ENCODE data around the gene PLEKHM1. TPM values are rescaled to one million over a fixed set of nuclear protein-coding genes. Genes with fewer than 3 reads are reported as not detected.
"Not testable (repeated sequence)": the region's sequence is repeated elsewhere in the genome, so short reads cannot be mapped to it uniquely, and the experiment has no call there.

PLEKHM1 gene
- total RNA-seq, 1 experiment from 2014 or later: 28.5 TPM

- H3K27me3 ChIP-seq (ENCODE audit: control insufficient read depth, insufficient read depth, low read length); H3K9me3 ChIP-seq (ENCODE audit: control insufficient read depth, insufficient read depth, low read depth, low read length); H3K36me3 ChIP-seq (ENCODE audit: control insufficient read depth, insufficient read depth, low read length); BruUV-seq (replicated peaks); H3K27ac ChIP-seq (ENCODE audit: low read length); H3K4me3 ChIP-seq (ENCODE audit: low read depth in 2 of 2, low read length in 2 of 2); ATAC-seq; H3K4me1 ChIP-seq (ENCODE audit: control insufficient read depth, insufficient read depth, low read length); POLR2A ChIA-PET; intact Hi-C loops (cut with micrococcal nuclease; ENCODE audit: unreplicated experiment); CTCF ChIA-PET; in situ Hi-C loops (cut with HindIII; ENCODE audit: low pct_unique_long_range_greater_than_20kb, low sequenced_read_pairs); DNase-seq (ENCODE audit: low read depth, low spot score): not testable (repeated sequence)
Observed at GRCh38 chr17:45460422-45460821, 30.1 kb downstream of the PLEKHM1 start.

- H3K9me3 ChIP-seq (ENCODE audit: control insufficient read depth, insufficient read depth, low read depth, low read length); H3K4me1 ChIP-seq (ENCODE audit: control insufficient read depth, insufficient read depth, low read length); POLR2A ChIA-PET; H3K27ac ChIP-seq (ENCODE audit: low read length); ATAC-seq; in situ Hi-C loops (cut with HindIII; ENCODE audit: low pct_unique_long_range_greater_than_20kb, low sequenced_read_pairs); H3K27me3 ChIP-seq (ENCODE audit: control insufficient read depth, insufficient read depth, low read length); H3K36me3 ChIP-seq (ENCODE audit: control insufficient read depth, insufficient read depth, low read length); H3K4me3 ChIP-seq (ENCODE audit: low read depth in 2 of 2, low read length in 2 of 2); intact Hi-C loops (cut with micrococcal nuclease; ENCODE audit: unreplicated experiment); DNase-seq (ENCODE audit: low read depth, low spot score); BruUV-seq (replicated peaks); CTCF ChIA-PET: not testable (repeated sequence)
Observed at GRCh38 chr17:45454341-45454740, 36.2 kb downstream of the PLEKHM1 start.

- H3K27me3 ChIP-seq (ENCODE audit: control insufficient read depth, insufficient read depth, low read length); POLR2A ChIA-PET; H3K9me3 ChIP-seq (ENCODE audit: control insufficient read depth, insufficient read depth, low read depth, low read length); H3K27ac ChIP-seq (ENCODE audit: low read length); H3K4me3 ChIP-seq (ENCODE audit: low read depth in 2 of 2, low read length in 2 of 2); CTCF ChIA-PET; DNase-seq (ENCODE audit: low read depth, low spot score); H3K4me1 ChIP-seq (ENCODE audit: control insufficient read depth, insufficient read depth, low read length); H3K36me3 ChIP-seq (ENCODE audit: control insufficient read depth, insufficient read depth, low read length); intact Hi-C loops (cut with micrococcal nuclease; ENCODE audit: unreplicated experiment); in situ Hi-C loops (cut with HindIII; ENCODE audit: low pct_unique_long_range_greater_than_20kb, low sequenced_read_pairs); BruUV-seq (replicated peaks): not testable (repeated sequence)
- peak; percentile 70; the same call in 1 of the 2 replicates for ATAC-seq
Observed at GRCh38 chr17:45453731-45454130, 36.8 kb downstream of the PLEKHM1 start.

GRCh38 chr17:45453225-45453534, 37.3 kb downstream of the PLEKHM1 start:
- H3K4me3 ChIP-seq (ENCODE audit: low read depth in 2 of 2, low read length in 2 of 2); H3K36me3 ChIP-seq (ENCODE audit: control insufficient read depth, insufficient read depth, low read length); CTCF ChIA-PET; intact Hi-C loops (cut with micrococcal nuclease; ENCODE audit: unreplicated experiment); H3K4me1 ChIP-seq (ENCODE audit: control insufficient read depth, insufficient read depth, low read length); BruUV-seq (replicated peaks); POLR2A ChIA-PET; H3K27ac ChIP-seq (ENCODE audit: low read length); in situ Hi-C loops (cut with HindIII; ENCODE audit: low pct_unique_long_range_greater_than_20kb, low sequenced_read_pairs); H3K9me3 ChIP-seq (ENCODE audit: control insufficient read depth, insufficient read depth, low read depth, low read length); H3K27me3 ChIP-seq (ENCODE audit: control insufficient read depth, insufficient read depth, low read length); DNase-seq (ENCODE audit: low read depth, low spot score); ATAC-seq: not testable (repeated sequence)

- ATAC-seq; CTCF ChIA-PET; BruUV-seq (replicated peaks); H3K4me1 ChIP-seq (ENCODE audit: control insufficient read depth, insufficient read depth, low read length); H3K9me3 ChIP-seq (ENCODE audit: control insufficient read depth, insufficient read depth, low read depth, low read length); in situ Hi-C loops (cut with HindIII; ENCODE audit: low pct_unique_long_range_greater_than_20kb, low sequenced_read_pairs); H3K4me3 ChIP-seq (ENCODE audit: low read depth in 2 of 2, low read length in 2 of 2); H3K27me3 ChIP-seq (ENCODE audit: control insufficient read depth, insufficient read depth, low read length); DNase-seq (ENCODE audit: low read depth, low spot score); H3K27ac ChIP-seq (ENCODE audit: low read length); H3K36me3 ChIP-seq (ENCODE audit: control insufficient read depth, insufficient read depth, low read length); intact Hi-C loops (cut with micrococcal nuclease; ENCODE audit: unreplicated experiment): not testable (repeated sequence)
- POLR2A ChIA-PET: interaction anchor here (0.7 kb wide), 1 partner anchor 9 kb away, joined by 3 read pairs; no protein-coding TSS in a partner anchor
Observed at GRCh38 chr17:45452329-45453224, 37.9 kb downstream of the PLEKHM1 start.

GRCh38 chr17:45451660-45452059, 38.9 kb downstream of the PLEKHM1 start:
- H3K4me1 ChIP-seq (ENCODE audit: control insufficient read depth, insufficient read depth, low read length); ATAC-seq; POLR2A ChIA-PET; in situ Hi-C loops (cut with HindIII; ENCODE audit: low pct_unique_long_range_greater_than_20kb, low sequenced_read_pairs); H3K9me3 ChIP-seq (ENCODE audit: control insufficient read depth, insufficient read depth, low read depth, low read length); DNase-seq (ENCODE audit: low read depth, low spot score); H3K27ac ChIP-seq (ENCODE audit: low read length); BruUV-seq (replicated peaks); H3K36me3 ChIP-seq (ENCODE audit: control insufficient read depth, insufficient read depth, low read length); H3K4me3 ChIP-seq (ENCODE audit: low read depth in 2 of 2, low read length in 2 of 2); H3K27me3 ChIP-seq (ENCODE audit: control insufficient read depth, insufficient read depth, low read length); intact Hi-C loops (cut with micrococcal nuclease; ENCODE audit: unreplicated experiment); CTCF ChIA-PET: not testable (repeated sequence)

Data from Panc1 (cell line).